Loucy (cell line): ENCODE data around the gene TRUB2.

Experiments
- CTCF ChIP-seq: fragments of 200-600 bp; sonication (generic); conservative IDR thresholded peaks from 2 replicates; pipeline ENCODE4 v1.5.1; 2014; ENCODE audit warnings: mild to moderate bottlenecking, antibody characterized with exemption, low read length
- EZH2phosphoT487 ChIP-seq: fragments of 200-600 bp; IDR thresholded peaks from 2 replicates; pipeline ENCODE4 v1.6.1; 2018; ENCODE audit warnings: antibody characterized with exemption, mild to moderate bottlenecking, moderate library complexity, borderline replicate concordance

GRCh38 chr9:128324401-128324800 is 2.2 kb upstream of the TRUB2 start:
- no peak for TF ChIP-seq CTCF
- no peak for TF ChIP-seq EZH2phosphoT487
